GM23338 (cell line): Measurements from ENCODE around the gene FAM89B.

Source experiments
- CREB1 ChIP-seq: fragments of 250-450 bp; sonication (Bioruptor Pico); IDR thresholded peaks from 2 replicates; pipeline ENCODE4 v1.5.0; 2020; ENCODE audit warnings: low read depth, mild to moderate bottlenecking, moderate library complexity
- CTCF ChIP-seq, 2 experiments: fragments of 200-600 bp in 1 of 2; sonication (generic) in 1 of 2; conservative IDR thresholded peaks; 2 replicates each; pipeline versions ENCODE4 v1.5.1 to v1.6.1; 2016 to 2017; ENCODE audit warnings: antibody characterized with exemption in 2 of 2, low read depth in 2 of 2, mild to moderate bottlenecking in 2 of 2, moderate library complexity in 1 of 2
- EZH2 ChIP-seq: fragments of 200-600 bp; sonication (generic); IDR thresholded peaks from one replicate; pipeline ENCODE4 v1.8.0; 2017; ENCODE audit warnings: antibody characterized with exemption, mild to moderate bottlenecking, low read depth; ENCODE audit not compliant: unreplicated experiment
- EZH2phosphoT487 ChIP-seq: fragments of 200-600 bp; sonication (generic); IDR thresholded peaks from one replicate; pipeline ENCODE4 v1.8.1; 2018; ENCODE audit warnings: antibody characterized with exemption; ENCODE audit not compliant: unreplicated experiment
- JUNB ChIP-seq: IDR thresholded peaks from one replicate; pipeline ENCODE4 v1.6.1; 2016; ENCODE audit warnings: antibody characterized with exemption; ENCODE audit not compliant: unreplicated experiment
- POLR2AphosphoS5 ChIP-seq: IDR thresholded peaks from 2 replicates; pipeline ENCODE4 v1.6.1; 2016; ENCODE audit warnings: antibody characterized with exemption, low read depth
- REST ChIP-seq: IDR thresholded peaks from one replicate; pipeline ENCODE4 v1.6.1; 2018; ENCODE audit warnings: antibody characterized with exemption; ENCODE audit not compliant: unreplicated experiment
- ZNF114 ChIP-seq: fragments of 250-450 bp; sonication (Bioruptor Pico); IDR thresholded peaks from 2 replicates; pipeline ENCODE4 v1.5.0; 2020; ENCODE audit warnings: mild to moderate bottlenecking, moderate library complexity

GRCh38 chr11:65556470-65557279 is 15.7 kb upstream of the FAM89B start:
- no peak for TF ChIP-seq CTCF (conservative IDR thresholded peaks at IDR 0.05; ENCODE audit: low read depth in 2 of 2)
- TF ChIP-seq JUNB: no peak
- no peak for TF ChIP-seq POLR2AphosphoS5
- no peak for TF ChIP-seq EZH2phosphoT487
- TF ChIP-seq EZH2: no peak
- no peak for TF ChIP-seq ZNF114 (CRISPR knock-in tag)
- TF ChIP-seq REST: no peak
- TF ChIP-seq CREB1 (CRISPR knock-in tag): no peak
